ENCODE data around the gene RRH. TPM values are rescaled to one million over a fixed set of nuclear protein-coding genes. Genes with fewer than 3 reads are reported as not detected.

Gene RRH
- total and polyA plus RNA-seq, 4 donors, result 0.05 to 0.08 (median 0.05) TPM; not detected in 1

DNA sequence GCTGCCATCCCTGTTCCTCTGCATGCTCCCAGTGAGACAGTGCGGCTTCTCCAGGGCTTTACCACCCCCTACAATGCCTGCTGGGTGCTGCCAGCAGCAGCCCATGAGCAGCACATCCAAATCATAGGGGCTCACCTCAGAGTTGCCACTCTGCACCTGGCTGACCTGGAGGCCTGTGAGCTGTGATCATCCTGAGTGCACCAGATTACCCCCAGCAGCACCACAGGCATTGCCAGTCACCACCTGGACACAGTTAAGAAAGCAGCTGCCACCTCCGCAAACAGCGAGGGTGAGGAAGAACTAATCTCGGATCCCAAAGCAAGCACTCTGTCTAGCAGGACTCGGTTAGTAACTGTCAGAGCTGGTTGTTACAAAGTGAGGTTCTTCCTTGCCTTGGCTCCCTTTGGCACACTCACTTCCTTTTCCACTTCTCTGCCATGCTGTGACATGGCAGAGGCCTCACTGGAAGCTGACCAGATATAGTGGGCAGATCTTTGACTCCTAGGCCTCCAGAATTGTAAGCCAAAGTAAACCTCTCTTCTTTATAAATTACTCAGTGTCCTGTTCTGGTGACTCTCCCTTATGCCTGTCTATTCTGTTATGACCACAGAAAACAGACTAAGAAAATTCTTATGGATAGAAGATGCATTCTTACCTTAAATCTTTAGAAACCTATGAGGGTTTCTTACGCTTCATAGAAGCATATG lies 45.3 kb downstream of the RRH start:
- no peaks in the 10 kb centered on the region for H3K9me3 ChIP-seq (ENCODE audit: control insufficient read depth in 4 of 4, low read length in 3 of 4)
- no peak overlapping the region for H3K4me3 ChIP-seq (ENCODE audit: low read depth in 1 of 3, low read length in 3 of 3)
- H3K27ac ChIP-seq (ENCODE audit: low read depth in 1 of 2, low read length in 2 of 2), result no peak overlapping the region
- 96% methylated on average over 6 of the region's 6 CpGs for WGBS
- no peaks in the 10 kb centered on the region for H3K4me1 ChIP-seq (ENCODE audit: control insufficient read depth in 4 of 4, insufficient read depth in 4 of 4, low read length in 3 of 4)
- TF ChIP-seq EGR1 (IDR thresholded peaks at IDR 0.05; ENCODE audit: low read depth in 2 of 2) (no peak), GABPA (IDR thresholded peaks at IDR 0.05 in 1 of 2, conservative IDR thresholded peaks at IDR 0.05 in 1 of 2) (no peak), JUND (IDR thresholded peaks at IDR 0.05) (no peak), HNF4G (IDR thresholded peaks at IDR 0.05) (no peak), RXRA (IDR thresholded peaks at IDR 0.05) (no peak), FOXA2 (IDR thresholded peaks at IDR 0.05) (no peak), RAD21 (IDR thresholded peaks at IDR 0.05) (no peak)
- TF ChIP-seq, protein P1, sequence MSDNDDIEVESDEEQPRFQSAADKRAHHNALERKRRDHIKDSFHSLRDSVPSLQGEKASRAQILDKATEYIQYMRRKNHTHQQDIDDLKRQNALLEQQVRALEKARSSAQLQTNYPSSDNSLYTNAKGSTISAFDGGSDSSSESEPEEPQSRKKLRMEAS (IDR thresholded peaks at IDR 0.05), result no peak
- TF ChIP-seq, protein P2, sequence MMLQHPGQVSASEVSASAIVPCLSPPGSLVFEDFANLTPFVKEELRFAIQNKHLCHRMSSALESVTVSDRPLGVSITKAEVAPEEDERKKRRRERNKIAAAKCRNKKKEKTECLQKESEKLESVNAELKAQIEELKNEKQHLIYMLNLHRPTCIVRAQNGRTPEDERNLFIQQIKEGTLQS (IDR thresholded peaks at IDR 0.05), result no peak
- DNase-seq (ENCODE audit: low spot score), result no peak
- H3K36me3 ChIP-seq (ENCODE audit: control insufficient read depth in 4 of 4, insufficient read depth in 3 of 4, low read depth in 1 of 4, low read length in 3 of 4), result no peaks in the 10 kb centered on the region
- H3K27me3 ChIP-seq (ENCODE audit: control insufficient read depth in 4 of 4, insufficient read depth in 4 of 4, low read length in 3 of 4), result no peaks in the 10 kb centered on the region
- H3K9ac ChIP-seq (ENCODE audit: low read depth in 1 of 2, low read length in 2 of 2), result no peak overlapping the region

DNA sequence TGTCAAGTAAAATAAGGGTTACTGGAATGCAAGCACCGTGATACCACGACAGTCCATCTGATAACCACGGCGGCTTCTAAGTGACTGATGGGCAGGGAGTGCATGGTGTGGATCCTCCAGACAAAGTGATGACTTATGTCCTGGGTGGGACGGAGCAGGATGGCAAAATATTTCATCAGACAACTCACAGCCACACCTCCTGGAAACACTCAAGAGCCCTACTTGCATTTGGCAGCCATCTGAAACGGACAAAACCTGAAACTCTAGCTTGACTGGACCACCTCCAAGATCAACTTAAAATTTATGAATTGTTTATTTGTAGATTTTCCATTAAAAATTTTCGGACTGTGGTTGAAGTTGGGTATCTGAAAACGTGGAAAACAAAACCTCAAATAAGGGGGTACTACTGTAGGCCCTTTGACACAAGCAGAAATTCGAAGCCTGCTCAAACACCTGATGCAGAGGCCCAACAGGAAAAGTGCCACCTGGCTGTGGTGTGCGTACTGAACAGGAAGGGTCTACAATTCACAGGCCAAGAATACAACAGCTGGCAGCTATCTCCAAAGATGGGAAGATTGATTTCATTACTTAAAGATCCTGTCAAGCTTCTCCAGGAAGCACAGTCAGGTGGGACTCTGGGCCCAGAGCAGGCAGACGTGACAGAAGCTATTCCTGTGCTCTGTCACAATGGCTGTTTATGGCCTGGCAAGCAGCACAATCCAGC lies 46.2 kb downstream of the RRH start:
- DNase-seq (ENCODE audit: low spot score), result no peak
- Histone ChIP-seq H3K4me3 (ENCODE audit: low read depth in 1 of 3, low read length in 3 of 3) (no peak overlapping the region), H3K9ac (ENCODE audit: low read depth in 1 of 2, low read length in 2 of 2) (no peak overlapping the region), H3K27ac (ENCODE audit: low read depth in 1 of 2, low read length in 2 of 2) (no peak overlapping the region), H3K4me1 (ENCODE audit: control insufficient read depth in 4 of 4, insufficient read depth in 4 of 4, low read length in 3 of 4) (no peaks in the 10 kb centered on the region), H3K9me3 (ENCODE audit: control insufficient read depth in 4 of 4, low read length in 3 of 4) (no peaks in the 10 kb centered on the region), H3K27me3 (ENCODE audit: control insufficient read depth in 4 of 4, insufficient read depth in 4 of 4, low read length in 3 of 4) (no peaks in the 10 kb centered on the region), H3K36me3 (ENCODE audit: control insufficient read depth in 4 of 4, insufficient read depth in 3 of 4, low read depth in 1 of 4, low read length in 3 of 4) (no peaks in the 10 kb centered on the region)
- TF ChIP-seq, protein P3, sequence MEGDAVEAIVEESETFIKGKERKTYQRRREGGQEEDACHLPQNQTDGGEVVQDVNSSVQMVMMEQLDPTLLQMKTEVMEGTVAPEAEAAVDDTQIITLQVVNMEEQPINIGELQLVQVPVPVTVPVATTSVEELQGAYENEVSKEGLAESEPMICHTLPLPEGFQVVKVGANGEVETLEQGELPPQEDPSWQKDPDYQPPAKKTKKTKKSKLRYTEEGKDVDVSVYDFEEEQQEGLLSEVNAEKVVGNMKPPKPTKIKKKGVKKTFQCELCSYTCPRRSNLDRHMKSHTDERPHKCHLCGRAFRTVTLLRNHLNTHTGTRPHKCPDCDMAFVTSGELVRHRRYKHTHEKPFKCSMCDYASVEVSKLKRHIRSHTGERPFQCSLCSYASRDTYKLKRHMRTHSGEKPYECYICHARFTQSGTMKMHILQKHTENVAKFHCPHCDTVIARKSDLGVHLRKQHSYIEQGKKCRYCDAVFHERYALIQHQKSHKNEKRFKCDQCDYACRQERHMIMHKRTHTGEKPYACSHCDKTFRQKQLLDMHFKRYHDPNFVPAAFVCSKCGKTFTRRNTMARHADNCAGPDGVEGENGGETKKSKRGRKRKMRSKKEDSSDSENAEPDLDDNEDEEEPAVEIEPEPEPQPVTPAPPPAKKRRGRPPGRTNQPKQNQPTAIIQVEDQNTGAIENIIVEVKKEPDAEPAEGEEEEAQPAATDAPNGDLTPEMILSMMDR (IDR thresholded peaks at IDR 0.05; ENCODE audit: low read depth, low read length, missing input control), result no peak
- TF ChIP-seq TAF1 (conservative IDR thresholded peaks at IDR 0.05) (no peak), JUND (IDR thresholded peaks at IDR 0.05) (no peak), RXRA (IDR thresholded peaks at IDR 0.05) (no peak), NR2F2 (IDR thresholded peaks at IDR 0.05) (no peak), EGR1 (IDR thresholded peaks at IDR 0.05; ENCODE audit: low read depth in 2 of 2) (no peak), RAD21 (IDR thresholded peaks at IDR 0.05) (no peak), HNF4A (conservative IDR thresholded peaks at IDR 0.05) (no peak), GABPA (IDR thresholded peaks at IDR 0.05 in 1 of 2, conservative IDR thresholded peaks at IDR 0.05 in 1 of 2) (no peak), YY1 (IDR thresholded peaks at IDR 0.05) (no peak), HNF4G (IDR thresholded peaks at IDR 0.05) (no peak), FOXA1 (IDR thresholded peaks at IDR 0.05) (no peak), SP1 (IDR thresholded peaks at IDR 0.05) (no peak)
- TF ChIP-seq, protein P1 (IDR thresholded peaks at IDR 0.05), result no peak
- TF ChIP-seq, protein P2 (IDR thresholded peaks at IDR 0.05), result no peak
- TF ChIP-seq, protein P4, sequence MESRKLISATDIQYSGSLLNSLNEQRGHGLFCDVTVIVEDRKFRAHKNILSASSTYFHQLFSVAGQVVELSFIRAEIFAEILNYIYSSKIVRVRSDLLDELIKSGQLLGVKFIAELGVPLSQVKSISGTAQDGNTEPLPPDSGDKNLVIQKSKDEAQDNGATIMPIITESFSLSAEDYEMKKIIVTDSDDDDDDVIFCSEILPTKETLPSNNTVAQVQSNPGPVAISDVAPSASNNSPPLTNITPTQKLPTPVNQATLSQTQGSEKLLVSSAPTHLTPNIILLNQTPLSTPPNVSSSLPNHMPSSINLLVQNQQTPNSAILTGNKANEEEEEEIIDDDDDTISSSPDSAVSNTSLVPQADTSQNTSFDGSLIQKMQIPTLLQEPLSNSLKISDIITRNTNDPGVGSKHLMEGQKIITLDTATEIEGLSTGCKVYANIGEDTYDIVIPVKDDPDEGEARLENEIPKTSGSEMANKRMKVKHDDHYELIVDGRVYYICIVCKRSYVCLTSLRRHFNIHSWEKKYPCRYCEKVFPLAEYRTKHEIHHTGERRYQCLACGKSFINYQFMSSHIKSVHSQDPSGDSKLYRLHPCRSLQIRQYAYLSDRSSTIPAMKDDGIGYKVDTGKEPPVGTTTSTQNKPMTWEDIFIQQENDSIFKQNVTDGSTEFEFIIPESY (IDR thresholded peaks at IDR 0.05), result no peak
- TF ChIP-seq, protein P5, sequence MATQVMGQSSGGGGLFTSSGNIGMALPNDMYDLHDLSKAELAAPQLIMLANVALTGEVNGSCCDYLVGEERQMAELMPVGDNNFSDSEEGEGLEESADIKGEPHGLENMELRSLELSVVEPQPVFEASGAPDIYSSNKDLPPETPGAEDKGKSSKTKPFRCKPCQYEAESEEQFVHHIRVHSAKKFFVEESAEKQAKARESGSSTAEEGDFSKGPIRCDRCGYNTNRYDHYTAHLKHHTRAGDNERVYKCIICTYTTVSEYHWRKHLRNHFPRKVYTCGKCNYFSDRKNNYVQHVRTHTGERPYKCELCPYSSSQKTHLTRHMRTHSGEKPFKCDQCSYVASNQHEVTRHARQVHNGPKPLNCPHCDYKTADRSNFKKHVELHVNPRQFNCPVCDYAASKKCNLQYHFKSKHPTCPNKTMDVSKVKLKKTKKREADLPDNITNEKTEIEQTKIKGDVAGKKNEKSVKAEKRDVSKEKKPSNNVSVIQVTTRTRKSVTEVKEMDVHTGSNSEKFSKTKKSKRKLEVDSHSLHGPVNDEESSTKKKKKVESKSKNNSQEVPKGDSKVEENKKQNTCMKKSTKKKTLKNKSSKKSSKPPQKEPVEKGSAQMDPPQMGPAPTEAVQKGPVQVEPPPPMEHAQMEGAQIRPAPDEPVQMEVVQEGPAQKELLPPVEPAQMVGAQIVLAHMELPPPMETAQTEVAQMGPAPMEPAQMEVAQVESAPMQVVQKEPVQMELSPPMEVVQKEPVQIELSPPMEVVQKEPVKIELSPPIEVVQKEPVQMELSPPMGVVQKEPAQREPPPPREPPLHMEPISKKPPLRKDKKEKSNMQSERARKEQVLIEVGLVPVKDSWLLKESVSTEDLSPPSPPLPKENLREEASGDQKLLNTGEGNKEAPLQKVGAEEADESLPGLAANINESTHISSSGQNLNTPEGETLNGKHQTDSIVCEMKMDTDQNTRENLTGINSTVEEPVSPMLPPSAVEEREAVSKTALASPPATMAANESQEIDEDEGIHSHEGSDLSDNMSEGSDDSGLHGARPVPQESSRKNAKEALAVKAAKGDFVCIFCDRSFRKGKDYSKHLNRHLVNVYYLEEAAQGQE (IDR thresholded peaks at IDR 0.05), result no peak
- WGBS, result 67% methylated on average over 11 of the region's 11 CpGs

All from liver (tissue), 9 donors.